NCI-H2171 (cell line): Measurements from ENCODE around the gene DSEL.

Source experiments
- DNase-seq: peaks from one replicate; lab custom pipeline; 2025; lab: John Stamatoyannopoulos, UW

Gene DSEL

GRCh38 chr18:67500522-67501205 lies 15.9 kb downstream of the DSEL start:
- no peak for DNase-seq

- no peak for DNase-seq
These were observed 20.1 kb downstream of the DSEL start for GRCh38 chr18:67496469-67496868.

- no peak for DNase-seq
These were observed 30.0 kb downstream of the DSEL start for GRCh38 chr18:67486534-67486933.

- no peak for DNase-seq
These were observed 30.9 kb downstream of the DSEL start for GRCh38 chr18:67485655-67486054.

- no peak for DNase-seq
These were observed 32.1 kb downstream of the DSEL start for GRCh38 chr18:67484458-67484857.

GRCh38 chr18:67483952-67484351 lies 32.6 kb downstream of the DSEL start:
- DNase-seq = no peak

GRCh38 chr18:67483237-67483636 lies 33.3 kb downstream of the DSEL start:
- DNase-seq = no peak

- DNase-seq = no peak
These were observed 38.3 kb downstream of the DSEL start for GRCh38 chr18:67478249-67478648.

- no peak for DNase-seq
These were observed 39.0 kb downstream of the DSEL start for GRCh38 chr18:67477522-67477921.

- DNase-seq = no peak
These were observed 39.9 kb downstream of the DSEL start for GRCh38 chr18:67476585-67476984.

GRCh38 chr18:67475673-67476072 lies 40.8 kb downstream of the DSEL start:
- DNase-seq = no peak

GRCh38 chr18:67468038-67468437 lies 48.5 kb downstream of the DSEL start:
- no peak for DNase-seq

GRCh38 chr18:67467188-67467587 lies 49.3 kb downstream of the DSEL start:
- DNase-seq = no peak

GRCh38 chr18:67464499-67464898 lies 52.0 kb downstream of the DSEL start:
- no peak for DNase-seq

GRCh38 chr18:67463829-67464228 lies 52.7 kb downstream of the DSEL start:
- no peak for DNase-seq

- DNase-seq = no peak
These were observed 59.8 kb downstream of the DSEL start for GRCh38 chr18:67456711-67457110.
